Stimulated activated CD8-positive, alpha-beta memory T cell treated with anti-CD3 and anti-CD28 coated beads, Interleukin-2, amount 100 ng/mL, for 1 hour (primary cell): Measurements from ENCODE around the gene CFAP97.
"Not testable (repeated sequence)": the region's sequence is repeated elsewhere in the genome, so short reads cannot be mapped to it uniquely, and the experiment has no call there.

Experiments
- DNase-seq, 2 donors: peaks; one replicate each; pipeline ENCODE4 v3.0.0-alpha.2; 2020; ENCODE audit warnings: low read depth in 2 of 2

The CFAP97 gene

DNA sequence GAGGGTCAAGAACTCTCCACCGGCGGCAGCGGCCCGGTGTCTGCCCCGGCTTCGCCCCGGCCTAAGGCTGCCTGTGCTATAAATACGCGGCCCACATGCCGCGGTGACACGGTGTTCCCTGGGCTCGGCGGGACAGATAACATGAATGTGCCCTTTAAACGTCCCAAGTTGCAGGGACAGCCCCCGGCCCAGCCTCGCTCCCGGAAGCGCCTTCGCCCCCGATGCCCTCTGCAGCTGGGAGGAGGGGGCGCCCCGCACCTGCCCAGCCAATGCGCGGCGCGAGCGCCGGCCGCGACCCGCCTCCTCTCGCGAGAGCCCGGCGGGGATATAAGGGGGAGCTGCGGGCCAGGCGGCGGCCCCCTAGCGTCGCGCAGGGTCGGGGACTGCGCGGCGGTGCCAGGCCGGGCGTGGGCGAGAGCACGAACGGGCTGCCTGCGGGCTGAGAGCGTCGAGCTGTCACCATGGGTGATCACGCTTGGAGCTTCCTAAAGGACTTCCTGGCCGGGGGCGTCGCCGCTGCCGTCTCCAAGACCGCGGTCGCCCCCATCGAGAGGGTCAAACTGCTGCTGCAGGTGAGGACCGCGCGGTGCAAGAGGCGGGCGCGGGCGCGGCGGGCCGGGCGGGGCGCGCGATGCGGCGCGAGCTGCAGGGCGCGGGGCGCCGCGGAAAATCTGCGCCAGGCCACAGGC lies 60.7 kb downstream of the CFAP97 start, which contains the start of gene SLC25A4:
TSS of gene SLC25A4 (plus strand) at position 355 of the 689 bp plus-strand sequence. CDS start at position 462, 107 bp downstream.
- peak; percentile 74 to 77 for DNase-seq

DNA sequence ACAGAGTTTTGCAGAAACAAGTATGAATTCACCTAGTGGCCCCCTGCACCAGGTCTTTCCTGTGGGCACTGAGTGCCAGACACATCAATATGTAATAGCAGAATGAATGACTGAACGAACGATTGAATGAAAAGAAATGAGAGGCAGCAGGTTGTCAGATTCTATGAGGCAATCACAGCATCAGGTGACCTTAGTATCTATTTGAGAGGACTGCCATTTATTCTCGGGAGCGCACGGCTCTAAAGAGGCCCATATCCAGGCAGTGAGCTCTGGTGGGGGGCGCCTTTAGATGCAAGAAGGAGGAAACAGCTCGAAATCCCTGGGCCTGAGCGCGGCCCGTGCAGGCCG lies 61.3 kb downstream of the CFAP97 start:
- no peak for DNase-seq

DNA sequence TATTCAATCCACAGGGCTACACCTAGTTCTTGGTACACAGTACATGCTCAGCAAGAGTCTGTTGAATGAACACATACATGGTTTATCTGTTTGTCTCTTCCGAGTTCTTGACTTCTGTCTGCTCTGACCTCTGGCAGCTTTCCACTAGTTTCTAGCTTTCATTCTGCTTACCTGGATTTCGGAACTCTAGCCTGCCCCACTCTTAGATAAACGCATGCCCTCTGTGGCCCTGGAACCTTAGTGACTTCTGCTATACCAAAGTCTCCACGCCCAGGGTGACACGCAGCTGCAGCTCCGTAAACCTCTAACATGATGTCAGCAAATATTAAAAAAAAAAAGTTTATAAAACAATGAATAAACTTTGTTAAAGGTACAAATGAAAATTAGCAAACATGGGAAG lies 62.0 kb downstream of the CFAP97 start:
- no peak for DNase-seq

DNA sequence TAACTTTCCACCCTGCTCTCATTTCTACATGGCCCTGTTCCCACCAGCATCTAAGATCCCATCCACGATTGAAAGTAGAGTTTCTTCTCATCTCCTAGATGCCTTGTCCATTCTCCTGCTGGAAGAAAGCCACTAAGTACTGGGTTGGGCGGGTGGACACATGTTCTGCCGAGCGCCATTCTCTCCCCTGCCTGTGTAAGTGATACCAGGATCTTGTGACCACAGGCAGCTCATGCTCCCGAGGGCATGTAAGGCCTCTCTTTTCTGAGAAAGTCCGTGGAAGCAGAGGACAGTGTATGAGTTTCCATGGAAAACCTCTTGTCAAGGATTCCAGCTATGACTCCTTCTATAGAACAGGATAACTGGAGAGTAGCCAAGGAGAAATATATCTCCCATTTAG lies 64.1 kb downstream of the CFAP97 start:
- DNase-seq, result no peak

DNA sequence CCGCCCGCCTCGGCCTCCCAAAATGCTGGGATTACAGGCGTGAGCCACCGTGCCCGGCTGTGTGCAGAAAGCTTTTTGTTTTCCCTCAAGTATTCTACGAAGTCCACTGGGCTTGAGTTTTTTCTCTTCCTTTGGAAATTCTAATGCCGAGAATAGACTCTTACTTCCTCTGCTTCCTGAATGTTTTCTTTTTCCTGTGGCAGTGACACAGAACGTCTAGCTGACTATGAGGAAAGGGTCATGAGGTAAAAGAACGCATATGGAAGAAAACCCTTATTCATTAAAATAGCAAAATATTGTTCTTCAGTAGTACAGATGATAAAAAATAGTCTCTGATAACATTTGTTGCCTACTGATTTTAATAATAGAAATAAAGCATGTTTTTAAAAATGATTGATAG lies 65.6 kb downstream of the CFAP97 start:
- no peak for DNase-seq

DNA sequence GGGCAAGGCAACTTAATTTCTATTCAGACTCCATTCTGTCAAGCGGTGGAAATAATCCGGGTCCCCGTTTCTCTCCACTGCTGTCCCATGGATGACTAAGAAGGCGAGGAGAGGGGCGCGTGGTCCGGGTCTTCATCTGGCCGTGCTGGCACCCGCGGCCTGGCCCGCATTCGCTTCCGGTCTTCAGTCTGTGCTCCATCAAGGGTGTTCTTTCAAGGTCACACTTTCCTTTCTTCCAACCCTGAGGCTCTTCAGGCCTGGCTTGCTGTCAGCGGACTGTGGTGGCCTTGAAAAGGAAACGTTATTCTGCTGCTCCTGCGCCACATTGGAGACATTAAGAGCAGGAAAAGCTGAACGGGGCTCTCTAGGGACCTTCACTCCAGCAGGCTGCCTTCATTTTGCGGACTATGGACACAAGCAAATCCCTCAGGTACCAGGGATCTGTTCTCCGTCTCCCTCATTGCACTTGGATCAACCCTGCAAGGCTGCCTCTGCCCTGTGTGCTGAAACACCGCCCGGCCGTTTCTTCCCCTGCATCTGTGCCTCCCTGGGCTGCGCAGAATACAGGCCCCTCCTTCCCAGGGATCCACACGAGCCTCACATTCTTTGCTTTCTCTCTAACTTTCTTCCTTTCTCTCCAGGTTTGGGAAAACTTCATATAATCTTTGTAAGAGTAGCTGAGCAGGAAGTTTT lies 66.4 kb downstream of the CFAP97 start:
- no peak for DNase-seq

DNA sequence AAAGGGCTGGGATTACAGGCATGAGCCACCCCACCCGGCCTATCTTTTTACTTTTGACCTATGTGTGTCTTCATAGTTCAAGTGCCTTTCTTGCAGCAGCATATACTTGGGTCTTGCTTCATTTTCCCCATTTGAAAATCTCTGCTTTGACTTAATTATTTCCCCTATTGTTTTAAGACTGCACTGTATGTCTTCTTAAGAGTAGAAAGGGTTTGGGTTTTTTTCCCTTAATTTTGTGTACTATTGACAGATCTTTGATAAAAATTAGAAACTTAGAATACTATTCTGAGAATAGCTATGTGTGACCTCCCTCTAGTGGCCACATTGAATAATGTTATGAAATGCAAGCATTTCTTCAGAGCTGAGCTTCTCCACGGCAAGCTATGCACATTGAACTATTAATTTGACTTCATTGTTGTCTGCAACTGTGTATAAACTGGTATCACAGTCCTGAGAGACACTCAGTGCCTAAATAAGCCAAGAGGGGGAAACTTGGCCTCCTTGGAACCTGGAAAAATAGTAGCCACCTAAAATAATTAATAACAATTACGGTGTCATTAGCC lies 69.4 kb downstream of the CFAP97 start:
- no peak for DNase-seq

DNA sequence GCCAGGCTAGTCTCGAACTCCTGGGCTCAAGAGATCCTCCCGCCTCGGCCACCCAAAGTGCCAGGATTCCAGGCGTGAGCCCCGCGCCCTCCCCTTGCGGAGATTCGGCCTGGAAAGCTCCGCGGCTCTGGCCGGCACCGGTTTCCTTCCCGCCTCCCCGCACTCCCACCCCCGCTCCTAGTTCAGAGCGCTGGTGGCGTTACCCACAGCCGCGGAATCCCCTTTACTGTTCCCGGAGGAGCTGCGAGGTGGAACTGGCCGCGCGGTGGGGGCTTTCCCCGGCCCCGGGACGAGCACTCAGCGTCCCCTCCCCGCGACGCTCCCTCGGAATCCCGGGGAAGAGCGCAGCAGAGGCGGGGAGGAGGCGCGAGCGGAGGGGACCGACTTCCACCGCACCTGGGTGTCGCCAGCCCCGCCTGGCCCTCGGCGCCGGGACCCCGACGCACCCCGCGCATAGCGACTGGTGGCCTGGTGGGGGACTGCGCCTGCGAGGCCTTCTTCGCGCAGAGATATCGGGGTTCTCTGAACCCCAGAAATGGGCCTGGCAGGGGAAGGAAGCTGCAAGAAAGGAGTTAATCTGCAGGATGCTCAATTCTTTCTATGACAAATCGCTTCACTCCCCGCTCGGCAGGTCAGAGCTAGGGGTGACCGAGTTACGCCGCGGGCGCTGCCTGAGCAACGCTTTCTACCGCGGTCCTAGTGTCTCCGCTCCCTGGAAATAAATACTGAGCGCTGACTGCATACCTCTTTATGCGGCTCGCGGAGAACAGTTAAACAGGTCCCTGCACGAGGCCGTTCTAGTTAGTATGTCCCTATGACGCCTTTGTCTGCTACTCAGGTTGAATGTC lies 75.3 kb downstream of the CFAP97 start:
- DNase-seq, result no peak

DNA sequence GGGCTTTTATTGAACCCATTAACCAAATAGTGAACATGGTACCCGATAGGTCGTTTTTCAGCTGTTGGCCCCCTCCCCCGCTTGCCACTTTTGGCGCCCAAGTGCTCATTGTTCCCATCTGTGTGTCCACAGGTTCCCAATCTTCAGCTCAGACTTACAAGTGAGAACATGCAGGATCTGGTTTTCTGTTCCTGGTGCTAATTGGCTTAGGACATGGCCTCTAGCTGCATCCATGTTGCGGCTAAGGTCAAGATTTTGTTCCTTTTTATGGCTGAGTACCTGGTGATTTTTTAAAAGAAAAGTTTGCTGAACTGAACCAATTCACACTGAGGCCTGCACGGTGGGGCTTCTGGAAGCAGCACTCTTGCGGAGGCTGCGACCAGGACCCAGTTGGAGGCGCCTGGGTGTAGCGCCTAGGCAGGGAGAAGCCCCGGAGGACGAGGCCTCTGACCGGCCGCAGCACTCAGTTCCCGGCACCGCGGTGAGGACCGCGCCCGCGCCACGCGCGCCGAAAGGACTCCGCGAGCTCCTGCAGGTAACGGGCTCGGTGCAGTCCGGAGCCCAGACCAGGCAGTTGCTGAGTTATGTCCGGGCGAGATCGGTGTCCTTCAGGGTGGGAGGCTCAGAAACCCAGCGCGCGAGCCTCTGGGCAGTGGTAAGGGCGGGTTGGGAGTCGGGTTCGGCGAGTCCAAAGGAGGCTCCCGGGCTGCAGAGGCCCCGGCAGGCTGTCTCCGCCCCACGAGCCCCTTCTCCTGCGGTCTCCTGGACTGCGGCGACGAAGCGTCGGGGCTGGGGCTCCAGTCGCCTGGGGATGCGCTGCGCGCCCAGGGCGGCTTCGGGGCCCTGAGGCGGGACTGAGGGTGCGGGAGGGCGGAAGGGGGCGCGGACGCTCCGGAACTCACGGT lies 76.5 kb downstream of the CFAP97 start:
- DNase-seq, result no peak

DNA sequence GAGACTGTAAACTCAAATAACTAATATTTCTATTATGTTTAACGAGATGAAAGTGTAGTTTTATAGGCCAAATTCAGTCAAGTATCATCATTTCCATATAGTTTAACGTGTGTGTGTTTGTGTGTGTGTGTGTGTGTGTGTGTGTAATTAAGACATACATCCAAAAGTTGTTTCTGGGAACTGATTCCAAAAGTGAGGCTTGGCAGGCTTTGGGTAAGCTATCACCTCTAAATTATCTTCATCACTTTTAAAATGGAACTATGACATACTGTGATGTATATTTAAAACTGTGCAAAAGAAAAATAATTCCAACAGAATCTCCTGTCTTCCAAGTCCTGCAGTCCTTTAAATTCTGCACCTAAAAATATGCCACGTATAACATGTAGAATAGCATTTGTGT lies 79.8 kb downstream of the CFAP97 start:
- no peak for DNase-seq

DNA sequence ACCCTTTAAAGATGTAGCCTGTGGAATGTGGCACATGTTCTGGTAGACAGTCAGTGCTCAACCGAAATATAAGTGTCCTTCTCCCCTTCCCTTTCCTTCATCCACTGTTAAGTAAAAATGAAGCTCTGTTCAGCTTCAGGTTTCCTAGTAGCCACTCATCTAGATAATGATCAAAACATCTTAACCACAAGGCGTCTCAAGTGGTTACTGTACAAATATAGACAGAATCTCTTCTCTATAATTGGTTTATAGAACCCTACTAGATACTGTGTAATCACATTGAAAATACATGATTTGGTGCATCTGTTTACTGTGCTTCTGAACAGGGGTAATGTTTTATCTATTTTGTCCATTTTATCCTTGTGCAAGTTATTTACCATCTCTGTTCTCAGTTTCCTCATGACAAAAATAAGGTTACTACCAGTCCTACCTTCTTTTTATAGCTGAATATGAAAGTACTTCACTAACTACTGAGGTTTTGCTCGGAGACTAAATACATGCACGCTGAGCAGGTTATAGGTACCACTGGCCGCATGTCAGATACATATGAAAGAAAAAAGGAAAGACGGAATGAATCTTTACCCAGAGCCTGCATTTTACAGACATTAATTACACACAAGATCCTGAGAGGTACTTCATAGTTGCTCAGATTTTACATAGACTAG lies 81.0 kb downstream of the CFAP97 start:
- no peak for DNase-seq

DNA sequence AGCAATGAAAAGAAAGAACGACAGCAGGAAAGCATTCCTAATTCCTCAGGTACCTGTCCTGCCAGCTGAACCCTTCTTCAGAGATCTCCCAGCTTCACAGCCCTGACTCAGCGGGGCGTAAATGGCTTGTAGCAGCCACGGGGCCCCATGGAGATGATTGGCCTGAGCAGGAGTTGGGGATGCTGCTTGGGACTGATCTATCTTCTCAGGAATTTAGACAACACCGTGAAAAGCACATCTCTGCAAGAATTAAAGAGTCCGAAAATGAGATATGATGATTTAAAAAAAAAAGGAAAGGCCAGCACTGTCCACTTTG lies 83.2 kb downstream of the CFAP97 start:
- no peak for DNase-seq

DNA sequence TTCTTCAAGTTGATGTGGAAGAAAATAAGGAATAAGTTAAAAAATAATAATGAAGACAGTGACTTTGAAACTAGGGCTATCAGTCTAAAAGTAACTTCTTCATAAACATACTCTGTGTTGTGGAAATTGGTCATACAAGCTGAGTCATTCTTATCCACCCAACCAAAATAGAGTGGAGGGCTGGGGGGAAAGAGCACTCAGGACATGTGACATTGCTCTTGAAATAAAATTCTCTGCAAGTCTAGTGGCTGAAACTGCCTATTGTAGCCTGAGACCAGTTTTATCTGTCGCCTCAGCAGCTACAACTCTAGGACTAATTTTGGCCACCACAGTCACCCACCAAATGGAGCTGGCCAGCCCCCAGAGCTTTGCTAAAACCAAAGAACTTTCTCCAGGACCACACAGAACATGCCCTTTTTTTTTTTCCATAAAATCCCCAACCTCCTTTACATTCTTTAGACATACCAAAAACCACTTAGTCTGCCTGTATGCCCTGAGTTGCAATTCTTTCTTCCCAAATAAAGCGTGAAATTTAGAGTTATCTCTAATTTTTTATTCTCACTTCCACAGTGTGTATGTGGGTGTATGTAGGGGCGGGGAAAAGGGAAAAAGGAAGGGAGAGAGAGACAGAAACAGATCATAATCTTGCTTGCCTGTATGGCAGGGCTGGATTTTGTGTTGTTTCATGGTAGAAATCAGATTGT lies 83.7 kb downstream of the CFAP97 start:
- no peak for DNase-seq

DNA sequence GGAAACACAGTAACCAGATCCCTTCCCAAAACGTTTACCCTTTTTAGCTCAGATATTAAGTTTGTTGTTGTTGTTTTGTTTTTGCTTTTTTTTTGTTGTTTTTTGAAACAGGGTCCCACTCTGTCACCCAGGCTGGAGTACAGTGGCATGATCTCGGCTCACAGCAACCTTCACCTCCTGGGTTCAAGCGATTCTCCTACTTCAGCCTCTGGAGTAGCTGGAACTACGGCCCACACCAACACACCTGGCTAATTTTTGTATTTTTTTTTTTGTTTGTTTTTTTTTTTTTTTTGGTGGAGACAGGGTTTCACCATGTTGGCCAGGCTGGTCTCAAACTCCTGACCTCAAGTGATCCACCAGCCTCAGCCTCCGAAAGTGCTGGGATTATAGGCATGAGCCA lies 84.3 kb downstream of the CFAP97 start:
- not testable (repeated sequence) for DNase-seq

DNA sequence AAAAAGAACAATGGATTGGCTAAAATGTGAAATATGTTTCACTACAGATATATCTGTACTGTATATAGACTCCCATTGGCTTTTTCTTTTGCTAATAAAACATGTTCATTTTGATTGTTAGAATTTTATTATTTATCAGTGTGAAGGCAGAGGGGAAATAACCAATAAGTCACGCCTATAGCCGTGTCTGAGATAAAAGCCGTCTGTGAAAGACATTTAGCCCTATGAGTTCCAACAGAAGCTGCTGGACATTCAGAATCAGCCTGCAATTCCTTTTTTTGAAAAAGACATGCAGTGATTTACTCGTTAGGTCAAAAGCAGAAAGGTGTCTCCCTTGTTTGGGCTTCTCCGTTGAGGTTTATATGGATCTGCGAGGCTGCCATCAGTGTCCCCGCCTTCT lies 84.9 kb downstream of the CFAP97 start:
- DNase-seq, result no peak

DNA sequence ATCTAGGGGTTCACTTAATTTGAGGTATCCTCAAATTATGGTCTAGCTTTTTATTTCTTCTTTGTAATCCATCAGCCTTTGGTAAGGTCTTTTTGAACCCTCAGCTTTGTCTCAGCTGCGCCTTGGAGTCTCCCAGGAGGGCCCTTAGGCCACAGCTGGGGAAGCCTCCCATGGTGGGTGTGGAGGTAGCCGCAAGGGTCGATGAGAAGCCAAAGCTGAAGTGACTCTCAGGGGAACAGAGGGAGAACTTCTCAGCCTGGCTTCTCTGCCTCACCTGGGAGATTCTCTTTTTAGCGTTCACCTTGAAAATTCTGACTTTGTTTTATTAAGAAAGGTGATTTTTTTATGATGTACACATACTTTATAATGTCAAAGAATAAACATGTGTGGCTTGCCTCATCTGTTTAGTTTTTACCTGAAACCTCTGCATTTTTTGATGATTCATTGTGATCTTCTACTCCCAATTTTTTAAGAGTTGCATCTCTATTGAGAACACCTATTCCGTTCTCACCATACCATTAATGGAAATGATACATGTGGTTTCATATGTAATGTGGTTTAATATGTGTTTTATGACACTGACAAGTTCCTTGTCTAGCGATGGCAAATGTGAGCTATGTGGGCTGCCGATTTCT lies 86.4 kb downstream of the CFAP97 start:
- DNase-seq, result no peak

DNA sequence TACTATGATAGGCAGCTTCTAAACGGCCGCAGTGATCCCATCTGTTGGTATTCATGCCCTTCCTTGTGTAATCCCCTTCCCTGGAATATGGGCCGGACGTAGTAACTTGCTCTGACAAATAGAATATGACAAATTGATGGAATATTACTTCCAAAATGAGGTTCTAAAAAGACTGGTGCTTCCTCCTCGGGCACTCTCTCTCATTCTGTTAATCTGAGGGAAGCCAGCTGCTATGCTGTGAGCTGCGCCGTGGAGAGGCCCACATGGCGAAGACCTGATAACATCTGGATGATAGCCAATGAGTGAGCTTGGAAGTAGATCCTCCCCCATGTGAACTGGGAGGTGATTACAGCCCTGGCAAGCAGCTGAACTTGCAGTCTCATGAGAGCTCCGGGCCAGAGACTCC lies 88.0 kb downstream of the CFAP97 start:
- no peak for DNase-seq

DNA sequence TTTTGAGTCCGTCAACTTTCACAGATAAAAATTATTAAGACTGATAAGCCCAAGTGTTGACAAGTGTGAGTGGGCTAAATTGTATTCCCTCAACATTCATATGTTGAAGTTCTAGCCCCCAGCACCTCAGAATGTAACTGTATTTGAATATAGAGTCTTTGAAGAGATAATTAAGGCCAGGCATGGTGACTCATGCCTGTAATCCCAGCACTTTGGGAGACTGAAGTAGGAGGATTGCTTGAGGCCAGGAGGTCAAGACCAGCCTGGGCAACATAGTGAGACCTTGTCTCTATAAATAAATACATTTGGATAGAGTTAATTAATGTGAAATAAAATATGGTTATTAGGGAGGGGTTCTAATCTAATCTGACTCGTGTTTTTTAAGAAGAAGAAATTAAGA lies 90.5 kb downstream of the CFAP97 start:
- no peak for DNase-seq

DNA sequence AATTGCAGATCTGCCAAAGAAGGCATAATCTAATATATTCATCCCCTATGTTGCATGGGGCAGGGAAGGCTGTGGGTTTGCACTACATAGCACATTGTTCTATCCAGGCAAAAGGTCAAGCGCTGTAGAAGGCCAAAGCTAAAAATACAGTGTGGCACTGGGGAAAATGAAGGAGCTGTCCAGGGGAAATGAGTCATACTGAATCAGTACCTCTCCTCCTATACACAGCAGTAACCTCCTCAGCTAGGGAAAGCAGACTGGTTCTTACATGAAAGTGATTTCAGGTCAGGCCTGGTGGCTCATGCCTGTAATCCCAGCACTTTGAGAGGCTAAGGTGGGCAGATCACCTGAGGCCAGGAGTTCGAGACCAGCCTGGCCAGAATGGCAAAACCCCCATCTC lies 91.7 kb downstream of the CFAP97 start:
- DNase-seq, result no peak

DNA sequence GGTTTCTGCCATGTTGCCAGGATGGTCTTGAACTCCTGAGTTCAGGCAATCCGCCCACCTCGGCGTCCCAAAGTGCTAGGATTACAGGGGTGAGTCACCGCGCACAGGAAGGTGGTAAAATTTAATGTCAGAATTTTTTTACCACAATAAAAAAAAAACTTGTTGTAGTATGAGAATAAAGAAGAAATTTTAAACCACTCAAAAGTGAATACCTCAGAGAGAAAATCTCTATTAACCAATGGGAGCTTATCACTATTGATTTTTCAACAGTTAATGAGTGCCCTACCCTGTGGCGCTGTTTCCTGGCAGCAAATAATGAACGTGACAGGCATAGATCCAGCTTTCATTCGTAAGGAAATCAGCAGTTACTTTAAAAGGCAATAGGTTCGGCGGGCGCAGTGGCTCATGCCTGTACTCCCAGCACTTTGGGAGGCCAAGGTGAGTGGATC lies 93.4 kb downstream of the CFAP97 start:
- no peak for DNase-seq
